ENCODE results near the gene LAS1L.
A peak's percentile ranks its signal among the peaks of the same experiment; 100 is the strongest.
"Not testable (repeated sequence)": the region's sequence is repeated elsewhere in the genome, so short reads cannot be mapped to it uniquely, and the experiment has no call there.

The LAS1L gene

DNA sequence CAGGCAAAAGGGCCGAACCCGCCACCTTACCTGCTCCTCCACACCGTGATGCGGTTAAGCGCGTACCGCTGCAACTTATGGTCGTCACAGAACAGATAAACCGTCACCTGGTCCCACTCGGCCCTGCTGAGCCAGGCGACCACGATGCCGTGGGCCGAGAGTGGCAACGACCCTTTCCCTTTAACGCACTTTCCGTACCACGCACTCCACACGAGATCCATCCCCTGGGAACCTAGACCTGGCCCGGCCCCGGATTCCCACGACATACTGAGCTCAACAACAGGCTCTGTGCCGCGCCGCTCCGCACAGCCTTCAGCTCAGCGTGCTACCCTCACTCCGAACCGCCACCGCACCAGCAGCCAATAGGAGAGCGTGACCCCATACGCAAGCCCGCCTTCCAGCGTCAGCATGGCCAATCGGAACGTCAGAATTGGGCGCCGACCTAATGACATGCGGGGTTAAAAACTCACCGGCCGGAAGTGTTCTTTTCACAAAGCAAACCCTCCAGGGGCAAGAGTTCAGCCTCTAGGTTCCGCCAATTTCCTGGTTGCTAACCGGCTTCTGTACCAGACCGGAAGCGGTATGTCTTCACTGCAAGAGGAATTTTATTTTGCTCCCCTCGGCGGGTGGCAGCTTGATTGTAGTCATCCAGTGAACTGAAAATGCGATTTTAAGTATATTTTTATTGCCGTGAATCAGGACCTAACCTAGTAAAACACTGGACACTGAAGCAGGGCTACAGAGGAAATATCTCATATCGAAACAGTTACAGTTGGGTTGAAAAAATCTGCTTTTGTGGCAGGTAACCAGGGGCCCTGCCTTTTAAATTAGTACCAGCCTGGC lies at the start of gene LAS1L:
Gene LAS1L, minus strand, starts transcription at position 338 of the 843 bp plus-strand sequence. Its CDS starts 72 bp downstream, at position 266.
- peak; percentile 85 for DNase-seq (ENCODE audit: low read depth)

GRCh38 chrX:65582450-65583082 lies 48.0 kb upstream of the LAS1L start:
- DNase-seq (ENCODE audit: low read depth) = no peak

GRCh38 chrX:65581661-65582339 lies 47.2 kb upstream of the LAS1L start:
- DNase-seq (ENCODE audit: low read depth) = peak; percentile 42

DNA sequence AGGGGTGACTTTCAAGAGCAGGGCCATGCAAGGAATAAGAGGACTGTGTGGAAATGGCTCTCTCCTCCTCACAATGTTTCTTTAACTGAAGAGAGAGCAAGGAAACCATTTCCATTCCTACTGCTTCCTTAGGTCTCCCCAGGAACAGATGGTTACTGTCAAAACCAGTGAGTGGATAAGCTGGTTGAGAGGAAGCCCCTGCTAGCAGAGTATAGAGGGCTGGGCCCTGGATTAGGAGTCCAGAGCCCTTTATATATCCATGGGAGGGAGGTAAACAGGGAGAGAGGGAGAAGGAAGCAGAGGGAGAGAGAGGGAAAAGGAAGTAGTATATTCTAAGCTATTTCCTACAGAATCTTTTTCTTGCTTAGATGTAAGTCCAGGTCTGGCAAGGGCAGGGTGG lies 43.8 kb upstream of the LAS1L start:
- no peak for DNase-seq (ENCODE audit: low read depth)

DNA sequence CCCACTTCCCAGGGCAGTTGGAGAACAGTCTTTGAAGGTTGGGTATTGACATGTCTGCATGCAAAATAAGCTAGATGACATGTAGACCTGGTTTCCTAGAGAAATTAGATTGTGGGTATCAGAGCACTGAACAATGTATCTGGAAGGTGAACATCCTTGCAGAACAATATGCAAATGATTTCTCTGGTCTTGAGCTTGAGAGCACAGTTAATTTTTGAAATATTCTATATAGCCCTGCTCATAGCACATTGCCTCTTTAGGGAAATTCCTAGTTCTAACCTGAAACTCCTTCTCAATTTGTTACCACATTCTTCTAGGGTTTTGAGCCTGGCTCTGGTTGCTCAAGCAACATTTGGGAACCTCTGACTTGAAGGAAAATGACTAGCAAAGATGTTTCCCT lies 41.6 kb upstream of the LAS1L start:
- no peak for DNase-seq (ENCODE audit: low read depth)

DNA sequence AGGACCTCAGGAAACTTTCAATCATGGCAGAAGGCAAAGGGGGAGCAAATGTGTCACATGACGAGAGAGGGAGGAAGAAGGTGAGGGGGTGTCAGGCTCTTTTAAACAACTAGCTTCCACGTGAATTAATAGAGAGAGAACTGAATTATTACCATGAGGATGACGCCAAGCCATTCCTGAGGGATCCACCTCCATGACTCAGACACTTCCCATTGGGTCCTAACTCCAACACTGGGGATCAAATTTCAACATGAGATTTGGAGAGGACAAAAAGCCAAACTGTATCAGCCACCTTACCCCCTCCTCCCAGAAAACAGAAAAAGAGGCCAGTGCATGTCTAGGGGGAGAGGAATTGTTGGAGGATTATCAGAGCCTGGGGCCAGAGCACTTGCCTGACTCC lies 40.4 kb upstream of the LAS1L start:
- DNase-seq (ENCODE audit: low read depth) = no peak

DNA sequence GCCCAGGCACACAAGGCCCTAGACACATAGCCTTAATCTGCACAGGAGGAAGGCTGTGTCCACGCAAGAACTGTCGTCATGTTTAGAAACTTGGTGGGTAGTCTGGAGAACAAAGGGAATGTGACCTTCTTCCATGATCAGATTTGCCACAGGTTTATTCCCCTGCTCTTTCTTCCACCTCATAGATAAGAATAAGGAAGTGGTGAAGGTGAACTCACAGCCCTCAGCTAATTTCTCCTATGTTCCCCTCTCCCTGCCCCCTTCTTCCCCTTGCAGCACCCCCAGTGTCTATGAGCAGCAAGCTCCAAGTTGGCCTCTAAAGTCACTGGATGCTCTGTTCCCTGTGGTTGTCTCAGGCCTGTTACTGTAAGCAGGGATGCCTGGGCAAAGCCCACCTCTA lies 39.8 kb upstream of the LAS1L start:
- DNase-seq (ENCODE audit: low read depth) = no peak

GRCh38 chrX:65572971-65573370 lies 38.4 kb upstream of the LAS1L start:
- no peak for DNase-seq (ENCODE audit: low read depth)

GRCh38 chrX:65562850-65563249 lies 28.3 kb upstream of the LAS1L start:
- not testable (repeated sequence) for DNase-seq (ENCODE audit: low read depth)

DNA sequence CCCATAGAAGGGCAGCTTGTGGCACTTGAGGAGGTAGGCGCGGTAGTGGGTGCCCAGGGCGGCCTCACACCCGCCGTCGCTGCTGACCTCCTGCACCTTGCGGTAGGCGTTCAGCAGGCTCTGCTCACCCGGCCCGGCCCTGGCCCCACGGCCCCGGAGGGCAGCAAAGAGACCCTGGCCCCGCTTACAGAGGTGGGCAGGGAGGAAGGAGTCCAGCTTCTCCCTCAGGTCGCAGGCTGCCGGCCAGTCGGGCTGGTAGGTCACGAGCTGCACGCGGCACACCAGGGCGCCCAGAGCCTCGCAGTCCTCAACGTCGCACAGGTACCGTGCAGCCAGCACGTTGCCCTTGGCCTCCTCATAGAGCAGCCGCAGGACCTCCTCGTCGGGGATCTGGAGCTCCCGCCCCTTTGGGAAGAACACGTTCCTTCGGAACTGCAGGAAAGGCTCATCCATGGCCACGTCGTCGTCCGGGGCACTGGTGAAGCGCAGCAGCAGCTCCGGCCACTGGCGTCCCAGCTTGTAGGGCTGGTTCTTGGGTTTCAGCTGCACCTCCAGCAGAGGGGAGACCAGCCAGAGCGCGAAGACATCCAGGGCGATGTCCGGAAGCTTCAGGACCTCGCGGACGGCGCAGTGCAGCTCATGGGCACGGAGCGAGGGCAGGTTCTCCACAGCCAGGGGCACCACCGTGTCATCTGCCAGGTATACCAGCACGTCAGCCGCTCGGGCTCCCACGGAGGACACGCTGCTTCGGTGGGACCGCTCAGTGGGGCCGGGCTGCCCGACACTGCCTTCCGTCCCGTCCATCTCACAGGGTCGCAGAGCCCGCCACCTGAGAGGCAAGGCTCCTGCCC lies 17.1 kb upstream of the LAS1L start:
- DNase-seq (ENCODE audit: low read depth) = no peak

DNA sequence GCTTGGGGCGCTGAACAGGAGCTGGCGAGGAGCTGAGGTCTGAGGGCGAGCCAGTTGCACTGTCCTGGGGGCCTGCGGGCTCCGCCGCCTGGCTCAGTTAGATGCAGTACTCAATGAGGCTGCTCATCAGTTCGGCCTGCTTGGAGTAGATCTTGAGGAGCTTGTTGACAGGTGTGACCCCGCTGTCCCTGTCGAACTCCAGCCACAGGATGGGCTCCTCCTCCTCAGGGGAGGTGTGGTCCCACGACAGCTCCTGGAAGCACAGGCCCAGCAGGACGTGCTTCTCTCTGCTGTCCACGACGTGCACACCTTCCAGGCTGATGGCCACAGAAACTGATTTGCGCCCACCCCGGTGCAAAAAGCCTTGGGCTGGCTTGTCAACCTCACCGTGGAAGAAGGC lies 16.5 kb upstream of the LAS1L start:
- DNase-seq (ENCODE audit: low read depth) = no peak

DNA sequence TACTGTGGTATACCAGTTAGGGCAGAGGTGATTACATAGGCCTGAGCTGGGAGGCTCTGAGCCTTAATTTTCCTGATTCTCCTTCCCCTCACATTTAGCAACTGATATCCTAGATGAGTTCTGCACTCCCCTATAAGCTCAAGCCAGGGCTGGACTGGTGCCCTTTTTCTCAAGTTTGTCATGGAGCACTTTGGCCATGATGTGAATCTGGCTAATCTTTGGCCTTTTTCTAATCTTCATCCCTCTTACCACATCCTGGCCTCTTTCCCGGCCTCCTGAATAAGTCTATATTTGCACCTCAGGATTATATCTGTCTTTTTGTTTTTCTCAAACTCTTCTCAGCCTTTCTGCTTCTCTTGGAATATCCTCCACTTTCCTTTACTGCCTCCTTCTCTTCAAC lies 10.9 kb upstream of the LAS1L start:
- no peak for DNase-seq (ENCODE audit: low read depth)

GRCh38 chrX:65537229-65537628 lies 2.6 kb upstream of the LAS1L start:
- DNase-seq (ENCODE audit: low read depth) = no peak

- DNase-seq (ENCODE audit: low read depth) = no peak
Measured at GRCh38 chrX:65536291-65536690, 1.7 kb upstream of the LAS1L start.

DNA sequence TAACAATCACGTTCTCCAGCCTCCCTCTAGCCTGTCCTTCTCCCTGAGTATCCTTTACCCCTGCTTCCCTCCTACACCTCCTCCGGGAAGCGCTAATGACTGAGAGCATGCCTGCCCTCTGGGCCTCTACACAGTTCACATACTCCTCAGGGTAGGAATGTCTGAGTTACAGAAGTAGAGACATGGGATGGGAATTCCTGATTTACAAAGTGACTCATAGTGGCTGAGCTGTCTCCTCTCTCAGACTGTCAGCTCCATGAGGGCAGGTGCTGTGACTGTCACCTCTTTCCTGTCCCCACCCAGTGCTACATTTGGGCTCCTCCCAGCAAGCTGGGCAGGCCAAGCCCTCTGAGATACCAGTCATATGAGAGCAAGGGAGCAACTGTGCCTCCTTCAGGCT lies 2.6 kb downstream of the LAS1L start:
- DNase-seq (ENCODE audit: low read depth) = no peak

DNA sequence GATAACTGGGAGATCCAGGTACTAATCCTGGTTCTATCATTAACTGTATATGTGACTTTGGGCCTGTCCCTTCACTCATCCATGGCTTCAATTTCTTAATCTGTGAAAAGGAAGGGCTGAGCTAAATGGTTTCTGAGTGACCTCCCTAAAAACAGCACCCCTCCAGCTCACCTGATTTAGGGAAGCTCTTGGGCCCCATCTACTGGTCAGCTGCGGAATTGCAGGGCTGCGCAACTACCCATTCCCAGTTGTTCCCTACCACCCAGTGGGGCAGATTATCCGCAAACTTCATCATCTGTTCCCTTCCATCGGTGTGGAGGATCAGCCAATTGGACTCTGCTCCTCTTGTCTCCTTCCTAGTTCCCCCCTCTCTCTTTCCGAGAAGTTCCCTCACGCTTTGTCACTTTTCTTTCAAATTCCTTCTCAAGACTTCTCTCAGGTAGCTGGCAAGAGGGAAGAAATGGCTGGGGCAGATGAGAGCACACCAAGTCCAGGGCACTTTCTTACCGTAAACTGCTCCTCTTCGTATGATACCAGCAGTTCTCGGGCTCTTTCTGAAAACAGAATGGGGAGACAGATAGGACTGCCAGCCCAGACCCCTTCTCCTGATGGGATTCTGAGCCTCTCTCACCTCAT lies 5.8 kb downstream of the LAS1L start:
- no peak for DNase-seq (ENCODE audit: low read depth)

DNA sequence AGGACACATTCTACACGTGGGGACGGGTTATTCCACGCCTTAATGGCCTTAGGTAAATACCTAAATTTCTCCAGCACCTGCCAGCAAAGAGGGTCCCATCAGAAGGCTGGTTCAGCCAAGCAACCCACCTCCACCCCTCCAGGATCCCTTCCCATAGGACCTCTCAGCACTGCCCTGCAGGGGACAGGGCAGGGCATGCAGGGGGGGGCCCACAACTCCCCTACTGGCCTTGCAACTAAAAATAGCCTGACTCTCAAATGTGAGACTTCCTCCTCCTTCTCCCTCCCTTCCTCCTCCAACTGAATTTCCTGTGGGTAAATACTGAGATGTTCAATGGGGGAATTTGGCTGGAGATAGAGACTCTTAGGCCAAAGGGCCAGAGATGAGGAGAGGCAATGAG lies 6.3 kb downstream of the LAS1L start:
- no peak for DNase-seq (ENCODE audit: low read depth)

- DNase-seq (ENCODE audit: low read depth) = no peak
Measured at GRCh38 chrX:65524139-65524538, 10.4 kb downstream of the LAS1L start.

DNA sequence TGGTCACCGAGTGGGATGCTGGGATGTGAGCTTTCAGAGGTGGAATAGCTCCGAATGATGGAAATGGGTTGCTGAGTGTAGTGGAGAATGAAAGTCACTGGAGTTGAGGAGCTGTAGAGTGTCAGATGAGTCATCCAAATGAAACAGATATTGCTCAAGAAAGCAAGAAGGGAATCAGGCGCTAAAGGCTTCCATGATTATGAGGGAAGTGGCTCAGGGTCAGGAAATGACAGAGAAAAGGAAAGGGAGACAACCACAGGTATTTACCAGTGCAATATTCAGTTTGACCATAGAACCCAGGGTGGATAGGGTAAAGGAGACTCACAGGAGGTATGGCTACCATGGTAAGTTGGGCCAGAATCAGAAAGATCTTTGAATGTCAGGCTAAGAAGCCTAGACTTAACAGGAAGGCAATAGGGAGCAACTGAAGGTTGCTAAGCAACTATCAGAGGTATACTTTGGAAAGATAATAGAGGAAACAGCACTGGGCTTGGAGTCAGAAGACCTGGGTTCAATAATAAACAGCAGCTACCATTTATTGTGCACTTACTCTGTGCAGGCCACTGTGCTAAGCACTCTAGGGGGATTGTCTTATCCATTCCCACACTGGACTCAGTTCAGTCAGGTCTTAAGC lies 11.7 kb downstream of the LAS1L start:
- no peak for DNase-seq (ENCODE audit: low read depth)

- not testable (repeated sequence) for DNase-seq (ENCODE audit: low read depth)
Measured at GRCh38 chrX:65519530-65519929, 15.1 kb downstream of the LAS1L start.

GRCh38 chrX:65518980-65519379 lies 15.6 kb downstream of the LAS1L start:
- not testable (repeated sequence) for DNase-seq (ENCODE audit: low read depth)

Data from GM04504 (cell line).